ENCODE results near the gene CBL. TPM values are rescaled to one million over a fixed set of nuclear protein-coding genes. Genes with fewer than 3 reads are reported as not detected.

Gene CBL
- total and polyA plus RNA-seq, 10 of the 15 experiments (the other 5 are each of a cell fraction or from before 2014, with no cell fraction given): 3.9 to 27.1 (median 9.5) TPM

DNA sequence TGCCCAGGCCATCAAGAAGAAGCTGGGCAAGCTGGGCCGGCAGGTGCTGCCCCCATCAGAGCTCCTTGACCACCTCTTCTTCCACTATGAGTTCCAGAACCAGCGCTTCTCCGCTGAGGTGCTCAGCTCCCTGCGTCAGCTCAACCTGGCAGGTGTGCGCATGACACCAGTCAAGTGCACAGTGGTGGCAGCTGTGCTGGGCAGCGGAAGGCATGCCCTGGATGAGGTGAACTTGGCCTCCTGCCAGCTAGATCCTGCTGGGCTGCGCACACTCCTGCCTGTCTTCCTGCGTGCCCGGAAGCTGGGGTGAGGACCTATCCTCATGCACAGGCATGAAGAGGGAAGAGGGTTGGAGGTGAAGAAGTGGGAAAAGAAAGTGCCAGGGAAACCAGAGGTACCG is 26.2 kb upstream of the CBL start:
- intact Hi-C loops (cut with micrococcal nuclease; ENCODE audit: unreplicated experiment): no loop called here
- ATAC-seq: no peak
- Histone ChIP-seq H3K27ac (ENCODE audit: control insufficient read depth, insufficient read depth) (no peak overlapping the region), H3K4me2 (ENCODE audit: control insufficient read depth, insufficient read depth) (no peak overlapping the region), H4K20me1 (ENCODE audit: control insufficient read depth, insufficient read depth) (no peaks in the 10 kb centered on the region), H3K4me1 (ENCODE audit: control insufficient read depth, insufficient read depth, low read length) (no peaks in the 10 kb centered on the region), H3K79me2 (ENCODE audit: control insufficient read depth, insufficient read depth, low read length) (no peaks in the 10 kb centered on the region), H2AFZ (ENCODE audit: control insufficient read depth, low read depth, low read length) (no peak overlapping the region), H3K36me3 (ENCODE audit: control insufficient read depth in 2 of 2, insufficient read depth in 2 of 2, low read length in 1 of 2) (peaks cover 0 to under 1% of the 10 kb centered on the region in 2 experiments; a peak in 2 of 4 replicates), H3K27me3 (replicated peaks in 1 of 2; ENCODE audit: control insufficient read depth in 2 of 2, insufficient read depth in 2 of 2, low read length in 1 of 2) (no peaks in the 10 kb centered on the region; a peak in 1 of 4 replicates), H3K4me3 (no peak overlapping the region), H3K9me3 (replicated peaks; ENCODE audit: control insufficient read depth, insufficient read depth, low read length) (no peaks in the 10 kb centered on the region; the same call in 2 of the 3 replicates), H3K9ac (ENCODE audit: control insufficient read depth, insufficient read depth, low read length) (no peak overlapping the region)
- no TSS peak for BruUV-seq (replicated peaks)
- WGBS (ENCODE audit: insufficient coverage, insufficient replicate concordance, low lambda C conversion rate, missing lambda C conversion rate): 88% methylated on average over 10 of the region's 10 CpGs
- no peak for FAIRE-seq
- DNase-seq (ENCODE audit: low read depth, low spot score): no peak
- in situ Hi-C loops (cut with MboI): no loop called here
- SMC1A ChIA-PET (ENCODE audit: uncharacterized antibody, unreplicated experiment): interaction anchor here (1.7 kb wide), 1 partner anchor 17 kb away, joined by 3 read pairs; no protein-coding TSS in a partner anchor
- RAD21 ChIA-PET (ENCODE audit: unreplicated experiment): no interaction called here
- POLR2A ChIA-PET: interaction anchor here (0.6 kb wide), 1 partner anchor 66 kb away, joined by 3 read pairs; no protein-coding TSS in a partner anchor
- CTCF ChIA-PET: interaction anchor here (1.0 kb wide), 1 partner anchor 17 kb away, joined by 4 read pairs; no protein-coding TSS in a partner anchor
- TF ChIP-seq, protein P1, sequence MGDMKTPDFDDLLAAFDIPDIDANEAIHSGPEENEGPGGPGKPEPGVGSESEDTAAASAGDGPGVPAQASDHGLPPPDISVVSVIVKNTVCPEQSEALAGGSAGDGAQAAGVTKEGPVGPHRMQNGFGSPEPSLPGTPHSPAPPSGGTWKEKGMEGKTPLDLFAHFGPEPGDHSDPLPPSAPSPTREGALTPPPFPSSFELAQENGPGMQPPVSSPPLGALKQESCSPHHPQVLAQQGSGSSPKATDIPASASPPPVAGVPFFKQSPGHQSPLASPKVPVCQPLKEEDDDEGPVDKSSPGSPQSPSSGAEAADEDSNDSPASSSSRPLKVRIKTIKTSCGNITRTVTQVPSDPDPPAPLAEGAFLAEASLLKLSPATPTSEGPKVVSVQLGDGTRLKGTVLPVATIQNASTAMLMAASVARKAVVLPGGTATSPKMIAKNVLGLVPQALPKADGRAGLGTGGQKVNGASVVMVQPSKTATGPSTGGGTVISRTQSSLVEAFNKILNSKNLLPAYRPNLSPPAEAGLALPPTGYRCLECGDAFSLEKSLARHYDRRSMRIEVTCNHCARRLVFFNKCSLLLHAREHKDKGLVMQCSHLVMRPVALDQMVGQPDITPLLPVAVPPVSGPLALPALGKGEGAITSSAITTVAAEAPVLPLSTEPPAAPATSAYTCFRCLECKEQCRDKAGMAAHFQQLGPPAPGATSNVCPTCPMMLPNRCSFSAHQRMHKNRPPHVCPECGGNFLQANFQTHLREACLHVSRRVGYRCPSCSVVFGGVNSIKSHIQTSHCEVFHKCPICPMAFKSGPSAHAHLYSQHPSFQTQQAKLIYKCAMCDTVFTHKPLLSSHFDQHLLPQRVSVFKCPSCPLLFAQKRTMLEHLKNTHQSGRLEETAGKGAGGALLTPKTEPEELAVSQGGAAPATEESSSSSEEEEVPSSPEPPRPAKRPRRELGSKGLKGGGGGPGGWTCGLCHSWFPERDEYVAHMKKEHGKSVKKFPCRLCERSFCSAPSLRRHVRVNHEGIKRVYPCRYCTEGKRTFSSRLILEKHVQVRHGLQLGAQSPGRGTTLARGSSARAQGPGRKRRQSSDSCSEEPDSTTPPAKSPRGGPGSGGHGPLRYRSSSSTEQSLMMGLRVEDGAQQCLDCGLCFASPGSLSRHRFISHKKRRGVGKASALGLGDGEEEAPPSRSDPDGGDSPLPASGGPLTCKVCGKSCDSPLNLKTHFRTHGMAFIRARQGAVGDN (IDR thresholded peaks at IDR 0.05): no peak
- no peak for TF ChIP-seq BCL11A (IDR thresholded peaks at IDR 0.05; ENCODE audit: low read depth, low read length)
- no peak for TF ChIP-seq EZH2 (IDR thresholded peaks at IDR 0.05; ENCODE audit: borderline replicate concordance, control insufficient read depth, low read depth, low read length)
- TF ChIP-seq SREBF2 (IDR thresholded peaks at IDR 0.05; ENCODE audit: low read length): no peak
- TF ChIP-seq SRF (IDR thresholded peaks at IDR 0.05; ENCODE audit: low read depth in 2 of 2, low read length in 2 of 2): no peak
- no peak for TF ChIP-seq POLR2A (IDR thresholded peaks at IDR 0.05; ENCODE audit: low read depth, low read length)
- no peak for TF ChIP-seq NFYA (IDR thresholded peaks at IDR 0.05; ENCODE audit: borderline replicate concordance, low read depth, low read length)
- TF ChIP-seq, protein P2, sequence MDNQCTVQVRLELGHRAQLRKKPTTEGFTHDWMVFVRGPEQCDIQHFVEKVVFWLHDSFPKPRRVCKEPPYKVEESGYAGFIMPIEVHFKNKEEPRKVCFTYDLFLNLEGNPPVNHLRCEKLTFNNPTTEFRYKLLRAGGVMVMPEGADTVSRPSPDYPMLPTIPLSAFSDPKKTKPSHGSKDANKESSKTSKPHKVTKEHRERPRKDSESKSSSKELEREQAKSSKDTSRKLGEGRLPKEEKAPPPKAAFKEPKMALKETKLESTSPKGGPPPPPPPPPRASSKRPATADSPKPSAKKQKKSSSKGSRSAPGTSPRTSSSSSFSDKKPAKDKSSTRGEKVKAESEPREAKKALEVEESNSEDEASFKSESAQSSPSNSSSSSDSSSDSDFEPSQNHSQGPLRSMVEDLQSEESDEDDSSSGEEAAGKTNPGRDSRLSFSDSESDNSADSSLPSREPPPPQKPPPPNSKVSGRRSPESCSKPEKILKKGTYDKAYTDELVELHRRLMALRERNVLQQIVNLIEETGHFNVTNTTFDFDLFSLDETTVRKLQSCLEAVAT (IDR thresholded peaks at IDR 0.05): no peak
- TF ChIP-seq, protein P3, sequence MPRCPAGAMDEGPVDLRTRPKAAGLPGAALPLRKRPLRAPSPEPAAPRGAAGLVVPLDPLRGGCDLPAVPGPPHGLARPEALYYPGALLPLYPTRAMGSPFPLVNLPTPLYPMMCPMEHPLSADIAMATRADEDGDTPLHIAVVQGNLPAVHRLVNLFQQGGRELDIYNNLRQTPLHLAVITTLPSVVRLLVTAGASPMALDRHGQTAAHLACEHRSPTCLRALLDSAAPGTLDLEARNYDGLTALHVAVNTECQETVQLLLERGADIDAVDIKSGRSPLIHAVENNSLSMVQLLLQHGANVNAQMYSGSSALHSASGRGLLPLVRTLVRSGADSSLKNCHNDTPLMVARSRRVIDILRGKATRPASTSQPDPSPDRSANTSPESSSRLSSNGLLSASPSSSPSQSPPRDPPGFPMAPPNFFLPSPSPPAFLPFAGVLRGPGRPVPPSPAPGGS (IDR thresholded peaks at IDR 0.05; ENCODE audit: borderline replicate concordance, insufficient read depth, low read depth, low read length, poor library complexity, severe bottlenecking): no peak
- TF ChIP-seq POU2F2 (IDR thresholded peaks at IDR 0.05; ENCODE audit: borderline replicate concordance, low read depth, low read length): no peak
- TF ChIP-seq SP1 (IDR thresholded peaks at IDR 0.05; ENCODE audit: low read depth, low read length): no peak
- TF ChIP-seq EGR1 (IDR thresholded peaks at IDR 0.05; ENCODE audit: borderline replicate concordance in 1 of 2, low read depth in 2 of 2, low read length in 2 of 2): no peak
- TF ChIP-seq, protein P4, sequence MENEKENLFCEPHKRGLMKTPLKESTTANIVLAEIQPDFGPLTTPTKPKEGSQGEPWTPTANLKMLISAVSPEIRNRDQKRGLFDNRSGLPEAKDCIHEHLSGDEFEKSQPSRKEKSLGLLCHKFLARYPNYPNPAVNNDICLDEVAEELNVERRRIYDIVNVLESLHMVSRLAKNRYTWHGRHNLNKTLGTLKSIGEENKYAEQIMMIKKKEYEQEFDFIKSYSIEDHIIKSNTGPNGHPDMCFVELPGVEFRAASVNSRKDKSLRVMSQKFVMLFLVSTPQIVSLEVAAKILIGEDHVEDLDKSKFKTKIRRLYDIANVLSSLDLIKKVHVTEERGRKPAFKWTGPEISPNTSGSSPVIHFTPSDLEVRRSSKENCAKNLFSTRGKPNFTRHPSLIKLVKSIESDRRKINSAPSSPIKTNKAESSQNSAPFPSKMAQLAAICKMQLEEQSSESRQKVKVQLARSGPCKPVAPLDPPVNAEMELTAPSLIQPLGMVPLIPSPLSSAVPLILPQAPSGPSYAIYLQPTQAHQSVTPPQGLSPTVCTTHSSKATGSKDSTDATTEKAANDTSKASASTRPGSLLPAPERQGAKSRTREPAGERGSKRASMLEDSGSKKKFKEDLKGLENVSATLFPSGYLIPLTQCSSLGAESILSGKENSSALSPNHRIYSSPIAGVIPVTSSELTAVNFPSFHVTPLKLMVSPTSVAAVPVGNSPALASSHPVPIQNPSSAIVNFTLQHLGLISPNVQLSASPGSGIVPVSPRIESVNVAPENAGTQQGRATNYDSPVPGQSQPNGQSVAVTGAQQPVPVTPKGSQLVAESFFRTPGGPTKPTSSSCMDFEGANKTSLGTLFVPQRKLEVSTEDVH (IDR thresholded peaks at IDR 0.05; ENCODE audit: low read depth, partially characterized antibody): no peak
- TF ChIP-seq NR2F1 (conservative IDR thresholded peaks at IDR 0.05): no peak

Measured in GM12878 (cell line).